NT2/D1 (cell line): ENCODE results near the gene SLC25A30.
"Not testable (repeated sequence)": the region's sequence is repeated elsewhere in the genome, so short reads cannot be mapped to it uniquely, and the experiment has no call there.

ENCODE experiments used
- DNase-seq: peaks from one replicate; pipeline ENCODE4 v3.0.0-alpha.2; 2011; ENCODE audit warnings: low read depth, low spot score
- H3K27me3 ChIP-seq: 2 replicates; pipeline ENCODE4 v1.6.0; 2011; ENCODE audit warnings: mild to moderate bottlenecking; ENCODE audit not compliant: insufficient read length, insufficient read depth
- H3K36me3 ChIP-seq: 2 replicates; pipeline ENCODE4 v1.6.1; 2011; ENCODE audit warnings: mild to moderate bottlenecking, low read length, mixed read lengths; ENCODE audit not compliant: insufficient read depth, insufficient read length
- H3K4me1 ChIP-seq: 2 replicates; pipeline ENCODE4 v1.5.1; 2011; ENCODE audit not compliant: insufficient read depth, insufficient read length
- H3K4me3 ChIP-seq: 2 replicates; pipeline ENCODE4 v1.5.1; 2011; ENCODE audit warnings: low read depth; ENCODE audit not compliant: insufficient read length
- H3K9ac ChIP-seq: 2 replicates; pipeline ENCODE4 v1.6.0; 2011; ENCODE audit warnings: low read depth; ENCODE audit not compliant: insufficient read length
- H3K9me3 ChIP-seq: 2 replicates; pipeline ENCODE4 v1.5.1; 2011; ENCODE audit warnings: mild to moderate bottlenecking, low read length; ENCODE audit not compliant: insufficient read depth
- SUZ12 ChIP-seq: IDR thresholded peaks from 2 replicates; pipeline ENCODE4 v1.6.1; 2011; ENCODE audit not compliant: insufficient read length, insufficient read depth; ENCODE audit errors: extremely low read depth
- YY1 ChIP-seq: IDR thresholded peaks from 2 replicates; pipeline ENCODE4 v1.6.1; 2011; ENCODE audit not compliant: insufficient read length, insufficient read depth
- ZNF274 ChIP-seq: IDR thresholded peaks from 2 replicates; pipeline ENCODE4 v1.6.1; 2011; ENCODE audit warnings: mild to moderate bottlenecking, low read depth, low read length

SLC25A30 gene

GRCh38 chr13:45398877-45399276, 19.3 kb downstream of the SLC25A30 start:
- DNase-seq = no peak
- no peak overlapping the region for H3K9ac ChIP-seq
- peaks cover 30% of the 10 kb centered on the region for H3K36me3 ChIP-seq
- no peak for TF ChIP-seq ZNF274
- no peak for TF ChIP-seq YY1
- no peak for TF ChIP-seq SUZ12
- H3K9me3 ChIP-seq = no peaks in the 10 kb centered on the region
- H3K4me3 ChIP-seq = no peak overlapping the region
- H3K27me3 ChIP-seq = no peaks in the 10 kb centered on the region
- no peaks in the 10 kb centered on the region for H3K4me1 ChIP-seq

- Histone ChIP-seq H3K27me3 (no peaks in the 10 kb centered on the region), H3K4me3 (no peak overlapping the region), H3K9me3 (no peaks in the 10 kb centered on the region), H3K4me1 (no peaks in the 10 kb centered on the region), H3K9ac (no peak overlapping the region), H3K36me3 (peaks cover 33% of the 10 kb centered on the region)
- TF ChIP-seq ZNF274 (no peak), SUZ12 (no peak), YY1 (no peak)
- DNase-seq = no peak
Measured at GRCh38 chr13:45396533-45397095, 21.6 kb downstream of the SLC25A30 start.

- DNase-seq = peak; percentile 33
- peaks cover 21% of the 10 kb centered on the region for H3K36me3 ChIP-seq
Measured at GRCh38 chr13:45393941-45394570, 24.1 kb downstream of the SLC25A30 start.

GRCh38 chr13:45392811-45393210, 25.4 kb downstream of the SLC25A30 start:
- Histone ChIP-seq H3K4me1 (no peaks in the 10 kb centered on the region), H3K36me3 (peaks cover 13% of the 10 kb centered on the region), H3K4me3 (no peak overlapping the region), H3K9ac (no peak overlapping the region), H3K27me3 (no peaks in the 10 kb centered on the region), H3K9me3 (no peaks in the 10 kb centered on the region)
- TF ChIP-seq ZNF274 (no peak), SUZ12 (no peak), YY1 (no peak)
- DNase-seq = no peak

More at GRCh38 chr13:45393941-45394570, 24.1 kb downstream of the SLC25A30 start:
- no peaks in the 10 kb centered on the region for H3K27me3 ChIP-seq
- TF ChIP-seq ZNF274 = no peak
- TF ChIP-seq SUZ12 = no peak
- no peak for TF ChIP-seq YY1
- no peaks in the 10 kb centered on the region for H3K9me3 ChIP-seq
- no peaks in the 10 kb centered on the region for H3K4me1 ChIP-seq
- H3K9ac ChIP-seq = no peak overlapping the region
- H3K4me3 ChIP-seq = no peak overlapping the region

GRCh38 chr13:45391926-45392325, 26.2 kb downstream of the SLC25A30 start:
- Histone ChIP-seq H3K9ac (no peak overlapping the region), H3K4me3 (no peak overlapping the region), H3K36me3 (peaks cover 15% of the 10 kb centered on the region), H3K9me3 (no peaks in the 10 kb centered on the region), H3K4me1 (no peaks in the 10 kb centered on the region), H3K27me3 (no peaks in the 10 kb centered on the region)
- DNase-seq = no peak
- TF ChIP-seq YY1 (no peak), ZNF274 (no peak), SUZ12 (no peak)

GRCh38 chr13:45391128-45391527, 27.0 kb downstream of the SLC25A30 start:
- not testable (repeated sequence) for DNase-seq

GRCh38 chr13:45390348-45390747, 27.8 kb downstream of the SLC25A30 start:
- not testable (repeated sequence) for DNase-seq

More at GRCh38 chr13:45391128-45391527, 27.0 kb downstream of the SLC25A30 start:
- H3K36me3 ChIP-seq = peaks cover 15% of the 10 kb centered on the region
- H3K27me3 ChIP-seq, H3K4me3 ChIP-seq, H3K9me3 ChIP-seq, H3K9ac ChIP-seq, H3K4me1 ChIP-seq: not testable (repeated sequence)

GRCh38 chr13:45388664-45389063, 29.5 kb downstream of the SLC25A30 start:
- Histone ChIP-seq H3K9me3 (no peaks in the 10 kb centered on the region), H3K9ac (no peak overlapping the region), H3K4me1 (no peaks in the 10 kb centered on the region), H3K4me3 (no peak overlapping the region), H3K36me3 (peaks cover 12% of the 10 kb centered on the region), H3K27me3 (no peaks in the 10 kb centered on the region)
- TF ChIP-seq SUZ12 (no peak), ZNF274 (no peak), YY1 (no peak)
- DNase-seq = no peak

More at GRCh38 chr13:45390348-45390747, 27.8 kb downstream of the SLC25A30 start:
- H3K4me1 ChIP-seq, H3K9ac ChIP-seq, H3K27me3 ChIP-seq, H3K36me3 ChIP-seq, H3K9me3 ChIP-seq, H3K4me3 ChIP-seq: not testable (repeated sequence)

GRCh38 chr13:45386892-45387575, 31.1 kb downstream of the SLC25A30 start:
- H3K27me3 ChIP-seq, H3K9ac ChIP-seq, H3K4me1 ChIP-seq, H3K9me3 ChIP-seq, DNase-seq, H3K4me3 ChIP-seq: not testable (repeated sequence)
- peaks cover 10% of the 10 kb centered on the region for H3K36me3 ChIP-seq
